Adrenal gland (tissue), 12 donors: ENCODE measurements around the gene DGLUCY. TPM values are rescaled to one million over a fixed set of nuclear protein-coding genes. Genes with fewer than 3 reads are reported as not detected.
"Not testable (repeated sequence)": the region's sequence is repeated elsewhere in the genome, so short reads cannot be mapped to it uniquely, and the experiment has no call there.

Source experiments
- DNase-seq, 7 donors: peaks; one replicate each; pipeline ENCODE4 v3.0.0-alpha.2; 2019 to 2020
- H3K27ac ChIP-seq, 5 donors: fragments of 200-600 bp; sonication (generic) in 4 of 5; 1 replicate in 3 of 5; 2 replicates in 2 of 5; pipeline versions ENCODE4 v1.5.1 to v1.8.0; 2016 to 2020; ENCODE audit warnings: mild to moderate bottlenecking in 1 of 5
- H3K27me3 ChIP-seq: fragments of 200-600 bp; 2 replicates; pipeline ENCODE4 v1.8.0; 2021
- H3K36me3 ChIP-seq, 2 donors: fragments of 200-600 bp; replicated peaks in 1 of 2; 1 replicate in 1 of 2; 2 replicates in 1 of 2; pipeline versions ENCODE4 v1.5.1 to v1.8.0; 2018 to 2022
- H3K4me1 ChIP-seq, 2 donors: fragments of 200-600 bp; replicated peaks in 1 of 2; 1 replicate in 1 of 2; 2 replicates in 1 of 2; pipeline versions ENCODE4 v1.5.1 to v1.8.0; 2018 to 2021
- H3K4me3 ChIP-seq, 4 donors: fragments of 200-600 bp; sonication (generic) in 3 of 4; one replicate each; pipeline ENCODE4 v1.5.1; 2016 to 2018
- H3K9me3 ChIP-seq, 3 donors: fragments of 200-600 bp; sonication (generic) in 1 of 3; replicated peaks in 1 of 3; 1 replicate in 2 of 3; 2 replicates in 1 of 3; pipeline versions ENCODE4 v1.5.1 to v1.8.0; 2016 to 2021
- CTCF ChIP-seq, 6 experiments: fragments of 450-650 bp in 4 of 6; fragments of 200-600 bp in 2 of 6; sonication (generic) in 1 of 6; IDR thresholded peaks; 1 replicate in 5 of 6; 2 replicates in 1 of 6; pipeline versions ENCODE4 v1.5.1 to v1.8.0; 2016 to 2021; ENCODE audit warnings: antibody characterized with exemption in 6 of 6, mild to moderate bottlenecking in 2 of 6, moderate library complexity in 1 of 6
- POLR2A ChIP-seq, 2 donors: fragments of 450-650 bp; IDR thresholded peaks; one replicate each; pipeline ENCODE4 v1.6.1; 2017; ENCODE audit warnings: antibody characterized with exemption in 2 of 2, mild to moderate bottlenecking in 2 of 2, moderate library complexity in 1 of 2
- WGBS, 4 donors: extraction: QIAGEN DNeasy Blood & Tissue Kit in 2 of 4; methylation state at CpG; one replicate each; pipeline versions ENCODE4 v1.1.5 to v1.1.7; 2013 to 2017; 5-methylcytosine and 5-hydroxymethylcytosine counted together
- intact Hi-C, 2 donors: fragments of 100-400 bp; cut with DNase I; formaldehyde crosslinking; loops; one replicate each; pipeline versions ENCODE4 v1.14.1 to v1.15.0; 2022 to 2023
- polyA plus RNA-seq, 3 donors: library from polyadenylated mRNA; stranded (reverse); fragments of 200-250 nt in 2 of 3; fragments of 350-450 nt in 1 of 3; fragmentation: Illumina TruSeq in 1 of 3; extraction: RNeasy Lipid Tissue Mini Kit (QIAGEN cat#74804) in 1 of 3; gene quantifications; one replicate each; pipeline ENCODE4 v1.2.3, GENCODE V29; 2013 to 2014
- total RNA-seq, 9 donors: library from RNA; depleted of rRNA in 4 of 9; stranded (reverse); fragments of >200 nt in 4 of 9; fragments of 120-200 nt in 1 of 9; fragmentation: NEBNext Ultra II Directional in 1 of 9; extraction: Animal tissue kit (Norgen Biotek cat#: 25700) in 1 of 9; gene quantifications; one replicate each; pipeline versions ENCODE4 v1.1.0 to v1.2.4, GENCODE V29; 2013 to 2023
- donor health status: healthy with polysubstance abuse.
- donor health status: Bipolar disorder and iron deficiency.
- donor health status: DM: yes; HTN: yes; CAD: no.
- donor health status: DM: no; HTN: no; CAD: no.
- donor health status: DM: no; HTN: no; CAD: no.
- donor health status: DM: yes; HTN: yes; CAD: no.

DGLUCY gene
- total and polyA plus RNA-seq, 12 donors: 48.9 to 93.4 (median 70.9) TPM

GRCh38 chr14:91080071-91080470 lies 33.8 kb upstream of the DGLUCY start:
- Histone ChIP-seq H3K27me3 (no peaks in the 10 kb centered on the region), H3K27ac (no peak overlapping the region), H3K4me3 (no peak overlapping the region), H3K4me1 (no peaks in the 10 kb centered on the region), H3K9me3 (no peaks in the 10 kb centered on the region), H3K36me3 (no peaks in the 10 kb centered on the region)
- 91 to 97% (median 94%) methylated on average over 6 of the region's 6 CpGs for WGBS, 4 donors
- DNase-seq: no peak
- intact Hi-C loops: no loop called here
- no peak for TF ChIP-seq CTCF (IDR thresholded peaks at IDR 0.05)
- TF ChIP-seq POLR2A (IDR thresholded peaks at IDR 0.05): no peak

- DNase-seq: no peak
- 82 to 93% (median 90%) methylated on average over 3 of the region's 3 CpGs for WGBS, 4 donors
- TF ChIP-seq POLR2A (IDR thresholded peaks at IDR 0.05) (no peak), CTCF (IDR thresholded peaks at IDR 0.05) (no peak)
- intact Hi-C loops: no loop called here
- Histone ChIP-seq H3K4me1 (no peaks in the 10 kb centered on the region), H3K9me3 (no peaks in the 10 kb centered on the region), H3K36me3 (no peaks in the 10 kb centered on the region), H3K27ac (no peak overlapping the region), H3K4me3 (no peak overlapping the region), H3K27me3 (peaks cover 4% of the 10 kb centered on the region)
Measured at GRCh38 chr14:91082282-91082681, 31.6 kb upstream of the DGLUCY start.

- H3K27me3 ChIP-seq: peaks cover 4% of the 10 kb centered on the region
- DNase-seq: no peak
- H3K4me3 ChIP-seq: no peak overlapping the region
- intact Hi-C loops: no loop called here
- 43 to 64% (median 50%) methylated on average over 2 of the region's 2 CpGs for WGBS, 4 donors
- H3K9me3 ChIP-seq: no peaks in the 10 kb centered on the region
- H3K4me1 ChIP-seq: no peaks in the 10 kb centered on the region
- no peak for TF ChIP-seq POLR2A (IDR thresholded peaks at IDR 0.05)
- no peak for TF ChIP-seq CTCF (IDR thresholded peaks at IDR 0.05)
- H3K36me3 ChIP-seq: no peaks in the 10 kb centered on the region
- no peak overlapping the region for H3K27ac ChIP-seq
Measured at GRCh38 chr14:91084516-91084915, 29.4 kb upstream of the DGLUCY start.

- H3K36me3 ChIP-seq, H3K27me3 ChIP-seq, intact Hi-C loops, DNase-seq, H3K27ac ChIP-seq, H3K4me1 ChIP-seq, H3K9me3 ChIP-seq, H3K4me3 ChIP-seq: not testable (repeated sequence)
- 75 to 85% (median 80%) methylated on average over 5 of the region's 5 CpGs for WGBS, 4 donors
Measured at GRCh38 chr14:91087470-91087869, 26.4 kb upstream of the DGLUCY start.

- Histone ChIP-seq H3K27me3 (peaks cover 4% of the 10 kb centered on the region), H3K36me3 (no peaks in the 10 kb centered on the region), H3K4me3 (no peak overlapping the region), H3K9me3 (no peaks in the 10 kb centered on the region), H3K27ac (no peak overlapping the region), H3K4me1 (no peaks in the 10 kb centered on the region)
- TF ChIP-seq POLR2A (IDR thresholded peaks at IDR 0.05) (no peak), CTCF (IDR thresholded peaks at IDR 0.05) (no peak)
- intact Hi-C loops: no loop called here
- no peak for DNase-seq
- 86 to 91% (median 86%) methylated on average over 3 to 5 of the region's 5 CpGs for WGBS, 4 donors
Measured at GRCh38 chr14:91088585-91089235, 25.2 kb upstream of the DGLUCY start.
